Natural killer cell treated with Interleukin-12 subunit alpha and Interleukin-12 subunit beta and Interleukin-15 and Interleukin-18, amount 100 ng/mL, for 72 hours (primary cell): ENCODE results near the gene FGF21. TPM values are rescaled to one million over a fixed set of nuclear protein-coding genes. Genes with fewer than 3 reads are reported as not detected.

Experiments used
- ATAC-seq, 2 donors: fragments of 150-1000 bp; cut with Tn5 transposase in 1 of 2; sonication (Bioruptor Pico), chemical (Tn5 transposase) in 1 of 2; 2 replicates each; pipeline ENCODE4 v1.10.0; 2021
- DNase-seq: peaks from one replicate; pipeline ENCODE4 v3.0.0; 2022; ENCODE audit warnings: low spot score
- H3K27ac Mint-ChIP-seq, 2 donors: 1 replicate in 1 of 2; 2 replicates in 1 of 2; pipeline ENCODE4 v1.8.0; 2022; ENCODE audit warnings: mixed read lengths in 2 of 2, mild to moderate bottlenecking in 1 of 2, moderate library complexity in 1 of 2
- H3K27me3 Mint-ChIP-seq, 2 donors: 1 replicate in 1 of 2; 2 replicates in 1 of 2; pipeline ENCODE4 v1.8.0; 2022; ENCODE audit warnings: mixed read lengths in 2 of 2
- H3K36me3 Mint-ChIP-seq: one replicate; pipeline ENCODE4 v1.8.0; 2022; ENCODE audit warnings: mixed read lengths
- H3K4me1 Mint-ChIP-seq, 2 donors: 1 replicate in 1 of 2; 2 replicates in 1 of 2; pipeline ENCODE4 v1.8.0; 2022; ENCODE audit warnings: low read depth in 2 of 2, mixed read lengths in 2 of 2, mild to moderate bottlenecking in 1 of 2
- H3K4me3 Mint-ChIP-seq: one replicate; pipeline ENCODE4 v1.8.0; 2022; ENCODE audit warnings: mixed read lengths
- H3K9me3 Mint-ChIP-seq: 2 replicates; pipeline ENCODE4 v1.8.0; 2022; ENCODE audit warnings: mixed read lengths
- total RNA-seq, 2 donors: library from RNA; stranded (reverse); gene quantifications; one replicate each; pipeline ENCODE4 v1.2.3, GENCODE V29; 2022

The FGF21 gene
- total RNA-seq, 2 donors from 2014 or later, result not detected

GRCh38 chr19:48720251-48720612 is 35.1 kb upstream of the FGF21 start:
- H3K9me3 Mint-ChIP-seq, result peaks cover 3% of the 10 kb centered on the region
- ATAC-seq, result peak in 1 of 2 donors; percentile 1
- no peaks in the 10 kb centered on the region for H3K27me3 Mint-ChIP-seq
- no peak for DNase-seq
- H3K27ac Mint-ChIP-seq, result peak overlapping the region; percentile 88 to 92
- H3K4me3 Mint-ChIP-seq, result peak overlapping the region; percentile 90
- H3K36me3 Mint-ChIP-seq, result peaks cover 5% of the 10 kb centered on the region
- peaks cover 9 to 12% of the 10 kb centered on the region in 2 donors for H3K4me1 Mint-ChIP-seq

GRCh38 chr19:48720613-48721296 is 34.6 kb upstream of the FGF21 start:
- Mint-ChIP-seq H3K4me1 (peaks cover 12 to 16% of the 10 kb centered on the region in 2 donors), H3K36me3 (peaks cover 9% of the 10 kb centered on the region), H3K4me3 (peak overlapping the region; percentile 90), H3K9me3 (peaks cover 3% of the 10 kb centered on the region), H3K27me3 (no peaks in the 10 kb centered on the region), H3K27ac (peak overlapping the region; percentile 88 to 92)
- peak; percentile 94 to 95 for ATAC-seq
- peak; percentile 95 for DNase-seq

DNA sequence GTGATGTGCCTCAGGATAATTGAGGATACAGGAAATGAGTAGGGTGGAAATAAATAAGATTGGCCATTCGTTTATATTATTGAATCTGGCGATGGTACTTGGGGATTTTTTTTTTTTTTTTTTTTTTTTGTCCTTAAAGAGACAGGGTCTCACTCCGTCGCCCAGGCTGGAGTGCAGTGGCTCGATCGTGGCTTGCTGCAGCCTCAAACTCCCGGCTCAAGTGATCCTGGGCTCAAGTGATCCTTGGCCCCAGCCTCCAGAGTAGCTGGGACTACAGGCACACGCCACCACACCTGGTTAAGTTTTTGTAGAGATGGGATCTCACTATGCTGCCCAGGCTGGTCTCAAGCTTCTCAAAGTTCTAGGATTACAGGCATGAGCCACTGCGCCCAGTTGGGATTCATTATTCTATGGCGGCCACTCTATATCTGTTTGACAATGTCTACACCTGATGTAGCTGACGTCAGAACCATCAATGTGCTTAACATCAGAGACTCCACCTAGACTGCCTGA is 33.1 kb upstream of the FGF21 start:
- Mint-ChIP-seq H3K27me3 (no peaks in the 10 kb centered on the region), H3K36me3 (peaks cover 16% of the 10 kb centered on the region), H3K4me3 (no peak overlapping the region), H3K4me1 (peaks cover 21 to 26% of the 10 kb centered on the region in 2 donors), H3K9me3 (peaks cover 8% of the 10 kb centered on the region), H3K27ac (no peak overlapping the region)
- DNase-seq (no peak), ATAC-seq (no peak)

- ATAC-seq (peak; percentile 42 to 59), DNase-seq (no peak)
- H3K4me3 Mint-ChIP-seq, result peak overlapping the region; percentile 47
- peaks cover 8% of the 10 kb centered on the region for H3K9me3 Mint-ChIP-seq
- no peaks in the 10 kb centered on the region for H3K27me3 Mint-ChIP-seq
- peak overlapping the region; percentile 77 to 86 for H3K27ac Mint-ChIP-seq
- H3K4me1 Mint-ChIP-seq, result peaks cover 21 to 26% of the 10 kb centered on the region in 2 donors
- H3K36me3 Mint-ChIP-seq, result peaks cover 16% of the 10 kb centered on the region
Observed at GRCh38 chr19:48724796-48725753, 30.2 kb upstream of the FGF21 start.

- Mint-ChIP-seq H3K4me3 (peak overlapping the region; percentile 38), H3K4me1 (peaks cover 21% of the 10 kb centered on the region in 2 donors), H3K36me3 (peaks cover 16% of the 10 kb centered on the region), H3K27me3 (peaks cover 4 to 5% of the 10 kb centered on the region in 2 donors), H3K9me3 (peaks cover 8% of the 10 kb centered on the region), H3K27ac (peak overlapping the region; percentile 59)
- ATAC-seq (peak; percentile 46 to 64), DNase-seq (no peak)
Observed at GRCh38 chr19:48726556-48726955, 28.8 kb upstream of the FGF21 start.

DNA sequence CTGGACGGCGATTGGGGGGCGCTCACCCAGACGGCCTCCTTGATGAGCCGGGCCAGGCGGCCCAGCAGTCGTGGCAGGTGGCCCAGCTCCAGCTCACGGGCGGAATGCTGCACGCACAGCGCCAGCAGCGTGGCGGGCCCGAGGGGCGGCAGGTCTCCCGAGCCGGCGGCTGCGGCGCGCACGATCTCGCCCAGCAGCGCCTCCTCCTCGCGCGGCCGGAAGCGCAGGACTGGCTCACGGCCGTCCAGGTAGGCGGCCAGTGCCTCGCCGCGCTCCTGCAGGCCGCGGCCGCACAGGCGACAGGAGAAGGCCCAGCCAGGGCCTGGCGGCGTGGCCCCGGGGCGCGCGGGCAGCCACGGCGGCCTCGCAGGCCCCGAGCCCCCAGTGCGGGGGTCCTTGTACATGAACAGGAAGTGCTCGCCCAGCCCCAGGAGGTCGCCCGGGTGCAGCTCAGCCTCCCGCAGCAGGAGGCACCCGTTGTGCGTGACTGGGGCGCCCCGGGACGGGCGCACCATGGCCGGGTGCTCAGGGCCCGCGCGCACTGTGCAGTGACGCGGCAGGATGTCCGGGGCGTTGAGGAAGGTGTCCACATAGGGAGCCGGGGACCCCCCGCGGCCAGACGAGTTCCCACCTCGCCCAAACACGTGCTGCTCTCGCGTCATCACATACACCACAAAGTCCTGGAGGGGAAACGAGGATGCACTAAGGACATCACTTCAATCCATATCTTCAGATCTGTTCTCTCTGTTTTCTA is 26.2 kb upstream of the FGF21 start:
- Mint-ChIP-seq H3K9me3 (peaks cover 8% of the 10 kb centered on the region), H3K27ac (no peak overlapping the region), H3K36me3 (peaks cover 16% of the 10 kb centered on the region), H3K4me3 (no peak overlapping the region), H3K4me1 (peaks cover 21% of the 10 kb centered on the region in 2 donors), H3K27me3 (peaks cover 12 to 17% of the 10 kb centered on the region in 2 donors)
- ATAC-seq (no peak), DNase-seq (no peak)

GRCh38 chr19:48731452-48731851 is 23.9 kb upstream of the FGF21 start:
- ATAC-seq, result no peak
- H3K27me3 Mint-ChIP-seq, result peaks cover 12 to 17% of the 10 kb centered on the region in 2 donors

DNA sequence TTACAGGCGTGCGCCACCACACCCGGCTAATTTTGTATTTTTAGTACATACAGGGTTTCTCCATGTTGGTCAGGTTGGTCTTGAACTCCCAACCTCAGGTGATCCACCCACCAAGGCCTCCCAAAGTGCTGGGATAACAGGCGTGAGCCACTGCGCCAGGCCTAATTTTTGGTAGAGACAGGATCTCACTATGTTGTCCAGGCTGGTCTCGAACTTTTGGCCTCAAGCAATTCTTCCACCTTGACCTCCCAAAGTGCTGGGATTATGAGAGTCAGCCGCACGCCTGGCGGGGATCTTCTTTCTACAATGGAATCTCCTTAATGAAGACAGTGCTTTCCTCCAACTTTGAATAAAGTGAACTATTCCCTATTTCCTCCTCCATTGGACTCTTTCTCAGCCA is 20.7 kb upstream of the FGF21 start:
- no peaks in the 10 kb centered on the region for H3K9me3 Mint-ChIP-seq
- no peak overlapping the region for H3K27ac Mint-ChIP-seq
- H3K4me1 Mint-ChIP-seq, result peaks cover 3 to 11% of the 10 kb centered on the region in 2 donors
- DNase-seq, result no peak
- no peaks in the 10 kb centered on the region for H3K36me3 Mint-ChIP-seq
- ATAC-seq, result no peak
- H3K4me3 Mint-ChIP-seq, result no peak overlapping the region
- H3K27me3 Mint-ChIP-seq, result peaks cover 15 to 17% of the 10 kb centered on the region in 2 donors

More at GRCh38 chr19:48731452-48731851, 23.9 kb upstream of the FGF21 start:
- DNase-seq, result no peak
- H3K4me1 Mint-ChIP-seq, result peaks cover 5 to 7% of the 10 kb centered on the region in 2 donors
- H3K9me3 Mint-ChIP-seq, result peaks cover 3% of the 10 kb centered on the region
- H3K4me3 Mint-ChIP-seq, result no peak overlapping the region
- peaks cover 4% of the 10 kb centered on the region for H3K36me3 Mint-ChIP-seq
- no peak overlapping the region for H3K27ac Mint-ChIP-seq

GRCh38 chr19:48735031-48735615 is 20.2 kb upstream of the FGF21 start:
- H3K4me3 Mint-ChIP-seq, result no peak overlapping the region
- H3K27ac Mint-ChIP-seq, result no peak overlapping the region
- H3K27me3 Mint-ChIP-seq, result peaks cover 17% of the 10 kb centered on the region in 2 donors
- ATAC-seq, result no peak
- no peaks in the 10 kb centered on the region for H3K36me3 Mint-ChIP-seq
- DNase-seq, result no peak
- peaks cover 3 to 11% of the 10 kb centered on the region in 2 donors for H3K4me1 Mint-ChIP-seq
- H3K9me3 Mint-ChIP-seq, result no peaks in the 10 kb centered on the region

GRCh38 chr19:48737360-48737998 is 17.8 kb upstream of the FGF21 start:
- Mint-ChIP-seq H3K9me3 (no peaks in the 10 kb centered on the region), H3K4me1 (peaks cover 3 to 11% of the 10 kb centered on the region in 2 donors), H3K36me3 (no peaks in the 10 kb centered on the region), H3K27me3 (peaks cover 6 to 9% of the 10 kb centered on the region in 2 donors), H3K27ac (no peak overlapping the region), H3K4me3 (peak overlapping the region; percentile 27)
- DNase-seq (no peak), ATAC-seq (no peak)

DNA sequence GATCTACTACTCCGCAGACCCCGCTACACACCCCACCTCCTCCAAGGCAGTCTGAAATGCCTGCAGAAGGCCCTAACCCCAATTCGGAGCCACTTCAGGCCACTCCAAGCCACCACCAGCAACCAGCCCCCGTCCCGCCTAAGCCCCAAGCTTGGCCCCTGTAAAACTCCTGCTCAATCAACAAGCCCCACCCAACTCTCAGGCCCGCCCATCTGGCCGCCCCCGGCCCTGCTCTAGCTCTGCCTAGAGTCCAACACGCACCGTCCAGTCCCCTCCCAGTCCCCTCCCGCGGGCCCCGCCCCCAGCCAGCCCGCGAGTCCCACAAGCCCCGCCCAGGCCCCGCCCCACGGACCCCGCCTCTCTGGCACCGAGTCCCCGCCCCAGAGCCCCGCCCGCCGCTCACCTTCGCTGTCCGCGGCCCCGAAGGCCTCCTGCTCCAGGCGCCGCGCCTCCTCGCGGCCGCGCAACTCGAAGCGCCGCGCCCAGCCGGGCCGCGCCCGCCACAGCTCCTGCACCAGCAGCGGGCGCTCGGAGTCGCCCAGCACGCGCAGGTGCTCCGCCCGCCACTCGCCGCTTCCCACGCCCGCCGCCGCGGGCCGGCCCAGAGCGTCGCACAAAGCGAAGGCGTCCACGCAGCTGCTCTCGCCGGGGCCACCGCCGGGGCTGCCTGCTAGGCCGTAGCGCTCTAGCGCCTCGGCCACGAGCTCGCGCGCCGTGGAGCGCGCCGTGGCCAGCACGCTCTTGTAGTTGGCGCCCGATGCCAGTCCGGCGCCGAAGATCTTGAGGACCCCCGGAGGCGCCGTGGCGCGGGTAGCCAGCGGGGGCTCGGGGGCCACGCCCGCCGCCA is 16.5 kb upstream of the FGF21 start:
- H3K4me3 Mint-ChIP-seq, result peak overlapping the region; percentile 49
- peaks cover 6 to 11% of the 10 kb centered on the region in 2 donors for H3K4me1 Mint-ChIP-seq
- H3K36me3 Mint-ChIP-seq, result no peaks in the 10 kb centered on the region
- ATAC-seq, result peak; percentile 96 to 97
- no peak overlapping the region for H3K27ac Mint-ChIP-seq
- peaks cover 0 to 5% of the 10 kb centered on the region in 2 donors for H3K27me3 Mint-ChIP-seq
- DNase-seq, result peak; percentile 90
- H3K9me3 Mint-ChIP-seq, result no peaks in the 10 kb centered on the region
